ENCODE measurements around the gene SKOR1.

The SKOR1 gene

DNA sequence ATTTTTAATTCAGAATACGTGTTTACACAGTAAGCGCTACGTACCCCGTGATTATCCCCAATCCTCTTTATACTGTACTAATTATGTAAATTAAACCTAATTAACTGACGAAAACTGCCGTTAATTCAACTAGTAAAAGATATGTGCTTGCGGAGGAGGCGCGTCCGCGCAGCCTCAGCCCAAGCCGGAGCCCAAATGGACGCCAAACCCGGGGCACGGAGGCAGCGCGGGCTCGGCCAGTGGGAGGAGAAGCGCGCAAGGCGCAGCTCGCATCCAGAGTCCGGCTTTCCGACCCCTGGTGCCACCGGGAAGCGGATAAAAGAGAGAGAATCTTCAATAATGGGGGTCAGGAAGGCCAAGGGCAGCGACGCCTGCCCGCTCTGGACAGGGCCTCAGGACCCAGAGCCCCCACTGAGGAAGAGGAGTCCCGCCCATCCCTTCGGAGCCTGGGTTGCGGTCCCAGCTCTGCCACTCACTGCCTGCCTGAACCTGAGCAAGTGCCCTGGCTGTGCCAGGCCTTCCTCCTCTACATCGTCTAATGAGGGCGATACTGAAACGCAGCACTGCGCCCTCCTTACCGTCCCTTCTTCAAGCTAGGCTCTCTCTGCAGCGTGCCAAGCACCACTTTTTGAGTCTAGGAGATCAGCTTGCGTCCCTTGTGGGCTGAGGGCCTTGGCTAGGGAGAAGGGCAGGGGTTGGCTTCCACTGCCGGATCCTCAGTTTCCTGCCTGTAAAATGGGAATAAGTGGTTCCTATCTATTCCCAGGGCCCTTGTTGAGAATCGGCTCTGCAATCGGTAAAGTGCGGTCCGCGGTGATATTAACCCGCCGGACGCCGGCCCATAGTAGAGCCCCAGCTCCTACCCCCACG, 5.0 kb upstream of the SKOR1 start:
- DNase-seq = no peak

DNA sequence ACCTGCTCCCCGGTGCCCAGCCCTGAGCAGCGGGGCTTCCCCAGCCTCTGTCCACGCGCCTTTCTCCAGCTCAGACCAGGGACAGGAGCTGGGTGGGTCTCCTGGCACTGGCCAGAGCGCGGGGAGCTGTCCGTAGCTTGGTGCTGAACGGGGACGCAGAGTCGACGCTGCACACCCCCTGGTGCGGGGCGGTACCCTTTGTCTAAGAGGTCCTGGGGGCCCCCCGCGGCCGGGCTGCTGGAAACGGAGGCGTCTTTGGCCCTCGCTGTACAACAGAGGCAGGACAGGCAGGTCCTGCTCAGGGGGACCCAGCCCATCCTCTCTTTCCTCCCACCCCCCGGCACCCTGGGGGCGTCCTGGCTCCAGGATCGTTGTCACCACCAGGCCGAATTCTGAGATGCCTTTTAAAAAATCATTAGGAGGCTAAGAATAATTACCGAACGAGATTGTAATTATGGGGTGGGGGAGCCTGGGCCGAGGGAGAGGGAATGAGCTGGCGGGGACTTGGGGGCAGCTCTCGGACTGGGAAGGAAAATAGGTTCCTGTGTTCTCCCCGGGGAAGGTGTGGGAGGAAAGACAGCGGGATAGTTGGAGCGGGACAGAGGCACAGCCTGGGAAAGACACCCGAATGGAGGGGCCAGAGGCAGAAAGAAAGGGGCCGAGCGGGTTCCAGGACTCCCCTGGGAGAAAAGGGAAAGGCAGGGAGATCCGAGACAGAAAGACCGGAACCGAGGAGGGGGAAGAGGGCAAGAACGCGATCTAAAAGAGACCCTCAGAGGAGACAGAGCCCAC, 4.1 kb upstream of the SKOR1 start:
- peak; percentile 47 for DNase-seq

DNA sequence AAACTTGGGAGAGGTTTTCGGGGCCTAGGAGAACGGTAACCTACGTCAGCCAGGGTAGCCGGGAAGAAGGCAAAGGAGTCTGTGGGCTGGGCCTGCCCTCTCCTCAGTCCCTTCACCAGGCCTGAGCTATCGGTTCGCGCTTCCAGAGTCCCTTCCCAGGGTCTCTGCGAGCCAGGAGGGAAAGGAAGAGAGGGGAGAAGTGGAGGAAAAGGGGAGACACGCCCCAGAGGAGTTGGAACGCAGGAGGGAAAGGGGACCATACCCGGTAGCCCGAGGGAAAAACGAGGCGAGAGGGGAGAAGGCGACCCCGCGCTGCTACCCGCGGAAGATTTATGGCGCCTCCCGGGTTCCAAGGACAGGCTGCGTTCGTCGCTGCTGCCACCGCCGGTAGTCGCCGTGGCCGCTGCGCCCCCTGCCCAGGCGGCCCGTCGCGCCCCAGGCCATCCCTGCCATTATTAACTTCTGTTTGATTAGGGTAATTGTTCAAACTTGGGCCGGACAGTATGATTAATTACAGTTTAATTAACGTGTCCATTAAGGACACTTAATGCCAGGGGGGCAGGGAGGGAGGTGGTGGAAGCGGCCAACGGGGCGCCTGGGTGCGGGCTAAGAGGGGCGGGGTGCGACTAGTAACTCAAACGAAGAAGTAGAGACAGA, 3.4 kb upstream of the SKOR1 start:
- DNase-seq = no peak

DNA sequence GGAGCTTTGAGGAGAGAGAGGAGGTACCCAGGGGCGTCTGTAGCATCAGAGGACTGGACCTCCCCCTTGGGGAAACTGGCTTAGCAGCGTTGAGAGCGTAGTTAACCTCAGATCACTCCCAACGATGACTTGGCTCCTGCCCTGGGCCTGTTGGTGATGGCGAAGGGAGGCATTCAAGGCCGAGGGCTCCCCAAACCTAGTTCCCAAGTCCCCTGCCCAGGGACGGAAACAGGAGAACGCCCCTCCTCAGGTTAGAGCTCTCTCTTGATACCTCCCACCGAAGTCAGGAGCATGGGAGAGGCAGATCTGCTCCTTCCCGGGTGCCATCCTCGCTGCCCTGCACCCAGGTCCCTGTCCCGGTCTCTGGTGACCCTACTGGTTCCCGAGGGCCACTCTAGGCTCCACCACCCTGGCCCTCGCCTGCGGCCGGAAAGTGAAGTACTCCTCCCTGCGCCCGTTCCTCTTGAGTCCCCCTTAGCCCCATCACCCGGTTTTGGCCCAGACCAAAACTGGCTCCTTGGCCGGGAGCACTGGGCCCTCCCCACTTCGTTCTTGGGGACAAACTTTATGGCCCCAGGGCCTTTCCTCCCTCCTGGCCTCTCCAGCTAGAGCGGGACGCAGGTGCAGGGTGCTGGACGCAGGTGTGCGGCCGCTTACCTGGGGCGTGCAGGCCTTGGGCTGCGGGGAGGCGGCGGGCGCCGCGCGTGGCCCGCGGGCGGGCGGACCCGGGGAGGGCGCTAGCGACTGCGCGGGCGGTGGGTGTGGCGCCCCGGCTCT, 2.6 kb upstream of the SKOR1 start:
- DNase-seq = no peak

GRCh38 chr15:67823314-67824196, 1.8 kb upstream of the SKOR1 start:
- no peak for DNase-seq

- no peak for DNase-seq
These were observed 926 bp upstream of the SKOR1 start for GRCh38 chr15:67824197-67824968.

GRCh38 chr15:67825881-67826716, 790 bp downstream of the SKOR1 start:
- no peak for DNase-seq

DNA sequence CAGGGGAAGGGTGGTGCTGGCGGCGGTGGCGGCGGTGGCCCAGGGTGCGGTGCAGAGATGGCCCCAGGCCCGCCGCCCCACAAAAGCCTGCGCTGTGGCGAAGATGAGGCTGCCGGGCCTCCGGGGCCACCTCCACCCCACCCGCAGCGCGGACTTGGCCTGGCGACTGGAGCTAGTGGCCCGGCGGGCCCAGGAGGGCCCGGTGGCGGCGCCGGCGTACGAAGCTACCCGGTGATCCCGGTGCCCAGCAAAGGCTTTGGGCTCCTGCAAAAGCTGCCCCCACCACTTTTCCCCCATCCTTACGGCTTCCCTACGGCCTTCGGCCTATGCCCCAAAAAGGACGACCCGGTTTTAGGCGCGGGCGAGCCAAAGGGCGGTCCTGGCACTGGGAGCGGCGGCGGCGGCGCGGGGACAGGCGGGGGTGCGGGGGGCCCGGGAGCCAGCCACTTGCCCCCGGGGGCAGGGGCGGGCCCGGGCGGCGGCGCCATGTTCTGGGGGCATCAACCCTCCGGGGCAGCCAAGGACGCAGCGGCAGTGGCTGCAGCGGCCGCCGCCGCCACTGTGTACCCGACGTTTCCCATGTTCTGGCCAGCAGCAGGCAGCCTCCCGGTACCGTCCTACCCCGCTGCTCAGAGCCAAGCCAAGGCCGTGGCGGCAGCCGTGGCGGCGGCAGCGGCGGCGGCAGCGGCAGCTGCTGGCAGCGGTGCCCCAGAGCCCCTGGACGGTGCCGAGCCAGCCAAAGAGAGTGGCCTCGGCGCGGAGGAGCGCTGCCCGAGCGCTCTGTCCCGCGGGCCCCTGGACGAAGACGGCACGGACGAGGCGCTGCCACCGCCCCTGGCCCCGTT, 1.6 kb downstream of the SKOR1 start:
- no peak for DNase-seq

DNA sequence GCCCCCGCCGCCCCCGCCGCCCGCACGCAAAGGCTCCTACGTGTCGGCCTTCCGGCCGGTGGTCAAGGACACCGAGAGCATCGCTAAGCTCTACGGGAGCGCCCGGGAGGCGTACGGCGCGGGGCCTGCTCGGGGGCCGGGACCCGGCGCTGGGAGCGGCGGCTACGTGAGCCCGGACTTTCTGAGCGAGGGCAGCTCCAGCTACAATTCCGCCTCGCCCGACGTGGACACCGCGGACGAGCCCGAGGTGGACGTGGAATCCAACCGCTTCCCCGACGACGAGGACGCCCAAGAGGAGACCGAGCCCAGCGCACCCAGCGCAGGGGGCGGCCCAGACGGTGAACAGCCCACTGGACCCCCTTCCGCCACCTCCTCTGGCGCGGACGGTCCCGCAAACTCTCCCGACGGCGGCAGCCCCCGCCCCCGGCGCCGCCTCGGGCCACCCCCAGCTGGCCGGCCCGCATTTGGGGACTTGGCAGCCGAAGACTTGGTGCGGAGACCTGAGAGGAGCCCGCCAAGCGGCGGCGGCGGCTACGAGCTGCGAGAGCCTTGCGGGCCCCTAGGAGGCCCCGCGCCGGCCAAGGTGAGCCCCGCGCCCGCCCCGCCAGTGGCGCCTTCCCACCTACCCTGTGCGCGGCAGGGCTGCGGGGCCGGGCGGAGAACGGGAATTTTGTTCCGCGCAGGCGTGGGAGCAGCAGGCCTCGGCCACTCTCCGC, 2.4 kb downstream of the SKOR1 start:
- no peak for DNase-seq

DNA sequence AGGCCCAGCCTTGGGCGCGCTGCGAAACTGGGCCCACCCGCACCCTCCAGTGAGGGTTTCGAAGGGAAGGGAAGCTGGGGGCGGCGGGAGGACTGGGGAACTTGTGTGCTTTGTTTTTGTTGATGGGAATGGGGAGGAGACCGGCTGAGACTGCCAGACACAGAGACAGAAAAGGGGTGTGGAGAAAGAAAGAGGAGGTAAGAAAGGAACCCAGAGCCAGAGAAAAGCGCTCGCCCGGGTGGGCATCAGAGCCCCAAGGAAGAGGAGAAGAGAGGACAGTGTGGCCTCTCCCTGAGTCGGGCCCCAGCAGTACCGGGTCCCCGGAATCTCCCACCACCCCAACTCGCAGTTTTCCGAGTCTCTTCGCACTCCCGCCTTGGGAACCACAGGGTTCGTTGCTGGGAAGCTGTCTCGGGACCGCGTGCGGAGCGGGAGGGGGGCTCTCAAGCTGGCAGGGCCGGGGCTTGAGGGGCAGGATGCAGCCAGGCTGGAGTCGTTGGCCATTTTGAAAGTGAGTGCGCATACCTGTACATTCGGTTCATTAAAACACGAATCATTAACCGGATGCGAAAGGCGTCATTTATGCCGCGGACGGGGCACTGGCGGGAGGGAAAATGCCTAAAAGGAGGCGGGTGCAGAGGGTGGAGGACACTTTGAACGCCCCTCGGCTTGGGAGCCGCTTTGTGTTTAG, 3.1 kb downstream of the SKOR1 start:
- DNase-seq = no peak

GRCh38 chr15:67828969-67829646, 3.8 kb downstream of the SKOR1 start:
- DNase-seq = no peak

DNA sequence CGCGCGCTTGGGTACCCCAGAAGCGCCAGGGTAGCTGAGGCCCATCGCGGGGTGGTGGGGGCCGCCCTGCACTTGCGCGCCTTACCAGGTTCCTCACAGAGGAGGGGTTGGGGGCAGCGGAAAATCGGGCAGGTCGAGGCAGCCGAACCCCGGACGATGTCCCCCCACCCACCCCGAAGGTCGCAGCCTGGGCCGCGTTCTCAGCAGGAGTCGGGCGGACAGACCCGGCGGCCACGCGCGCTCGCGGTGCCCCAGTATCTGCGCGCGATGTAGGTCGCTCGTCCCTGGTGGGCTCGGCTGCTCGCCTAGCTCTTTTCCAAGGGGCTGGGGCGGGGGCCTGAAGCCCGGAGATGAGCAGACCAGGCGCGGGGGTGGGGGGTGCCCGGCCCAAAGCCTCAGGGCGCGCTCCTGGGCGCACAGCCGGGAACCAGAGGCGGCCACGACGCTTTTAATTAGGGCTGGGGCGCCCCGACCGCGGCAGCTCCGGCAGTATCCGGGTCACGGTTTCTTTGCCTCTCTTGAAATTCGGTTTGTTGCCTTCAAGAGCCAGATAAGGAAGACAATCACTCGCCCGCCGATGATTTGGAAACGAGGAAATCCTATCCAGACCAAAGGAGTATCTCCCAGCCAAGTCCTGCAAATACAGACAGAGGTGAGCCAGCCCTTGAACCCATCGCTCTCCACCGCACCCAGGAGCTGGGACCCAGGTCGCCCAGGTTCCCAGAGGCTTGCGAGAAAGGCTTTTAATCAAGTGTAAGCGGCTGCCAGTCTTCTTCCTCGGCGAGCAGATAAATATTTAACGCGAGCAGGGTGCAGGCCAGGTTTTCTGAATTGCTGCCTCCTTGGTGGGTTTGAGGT, 4.6 kb downstream of the SKOR1 start:
- DNase-seq = no peak

DNA sequence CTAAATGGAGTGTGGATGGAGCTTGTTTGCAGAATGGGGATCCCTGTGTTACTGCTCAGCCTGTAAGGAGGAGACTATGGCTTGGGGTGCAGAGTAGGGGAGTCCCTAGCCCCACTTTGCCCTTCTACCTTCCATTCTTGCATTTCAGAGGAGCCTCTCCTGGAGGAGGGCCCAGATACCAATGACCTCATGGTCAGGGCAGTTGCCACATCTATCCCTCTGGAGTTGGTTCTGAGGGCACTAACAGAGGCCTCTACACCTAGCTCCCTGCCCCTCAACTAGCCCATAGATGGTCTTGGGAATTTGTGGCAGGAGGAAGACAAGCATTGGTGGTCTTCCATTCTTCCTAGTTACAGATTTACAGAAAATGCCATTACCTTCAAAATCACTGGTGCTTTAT, 6.1 kb downstream of the SKOR1 start:
- DNase-seq = no peak

DNA sequence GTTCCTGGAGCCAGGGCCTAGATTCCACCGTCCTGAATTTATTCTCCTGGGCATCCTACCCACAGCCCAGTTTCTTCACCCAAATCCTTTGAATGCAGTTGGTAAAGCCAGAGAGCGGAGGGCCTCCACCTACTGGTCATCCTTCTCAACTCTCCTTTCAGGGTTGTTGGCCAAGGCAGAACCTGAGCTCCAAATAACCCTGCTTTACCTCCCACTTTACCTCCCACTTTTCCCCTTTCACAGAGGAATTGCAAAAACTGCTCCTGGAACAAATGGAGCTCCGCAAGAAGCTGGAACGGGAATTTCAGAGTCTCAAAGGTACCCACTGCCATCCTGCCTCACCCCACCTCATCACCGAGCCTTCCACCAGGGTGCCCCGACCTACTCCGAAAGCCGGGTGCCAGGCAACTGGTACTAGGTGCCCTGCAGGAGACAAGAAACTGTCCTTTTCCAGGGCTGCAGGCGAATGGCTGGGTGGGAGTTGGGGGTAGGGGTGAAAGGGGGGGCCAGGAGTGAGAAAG, 6.8 kb downstream of the SKOR1 start:
- DNase-seq = peak; percentile 30

- DNase-seq = no peak
These were observed 7.8 kb downstream of the SKOR1 start for GRCh38 chr15:67832897-67833709.
